Sigmoid colon (tissue), 7 donors: ENCODE measurements around the gene STAC. TPM values are rescaled to one million over a fixed set of nuclear protein-coding genes. Genes with fewer than 3 reads are reported as not detected.
"Not testable (repeated sequence)": the region's sequence is repeated elsewhere in the genome, so short reads cannot be mapped to it uniquely, and the experiment has no call there.

ENCODE experiments used
- DNase-seq: peaks from one replicate; pipeline ENCODE4 v3.0.0-alpha.2; 2019
- H3K27ac ChIP-seq, 4 donors: fragments of 200-600 bp; sonication (generic); one replicate each; pipeline ENCODE4 v1.5.1; 2016 to 2019; ENCODE audit warnings: mild to moderate bottlenecking in 1 of 4
- H3K27me3 ChIP-seq, 3 donors: fragments of 200-600 bp; sonication (generic); one replicate each; pipeline ENCODE4 v1.5.1; 2019; ENCODE audit warnings: mild to moderate bottlenecking in 1 of 3
- H3K36me3 ChIP-seq, 4 donors: fragments of 200-600 bp; sonication (generic); one replicate each; pipeline ENCODE4 v1.5.1; 2016 to 2019
- H3K4me1 ChIP-seq, 4 donors: fragments of 200-600 bp; sonication (generic); one replicate each; pipeline ENCODE4 v1.5.1; 2017 to 2019
- H3K4me3 ChIP-seq, 4 donors: fragments of 200-600 bp; sonication (generic); one replicate each; pipeline ENCODE4 v1.5.1; 2017 to 2019; ENCODE audit warnings: mild to moderate bottlenecking in 2 of 4, moderate library complexity in 1 of 4
- H3K9me3 ChIP-seq, 4 donors: fragments of 200-600 bp in 3 of 4; sonication (generic) in 3 of 4; one replicate each; pipeline versions ENCODE4 v1.5.1 to v1.6.1; 2013 to 2019
- CTCF ChIP-seq, 4 experiments: fragments of 450-650 bp in 3 of 4; fragments of 200-600 bp in 1 of 4; IDR thresholded peaks; one replicate each; pipeline ENCODE4 v1.5.1; 2016 to 2019; ENCODE audit warnings: antibody characterized with exemption in 4 of 4, mild to moderate bottlenecking in 3 of 4, moderate library complexity in 2 of 4
- EP300 ChIP-seq, 4 donors: sonication (generic); formaldehyde crosslinking; IDR thresholded peaks; one replicate each; pipeline ENCODE4 v1.6.1; 2017; ENCODE audit warnings: antibody characterized with exemption in 4 of 4
- POLR2A ChIP-seq, 2 donors: fragments of 450-650 bp; IDR thresholded peaks; one replicate each; pipeline ENCODE4 v1.6.1; 2016; ENCODE audit warnings: antibody characterized with exemption in 2 of 2, mild to moderate bottlenecking in 2 of 2, moderate library complexity in 2 of 2
- POLR2AphosphoS5 ChIP-seq, 4 donors: sonication (generic); formaldehyde crosslinking; IDR thresholded peaks; one replicate each; pipeline ENCODE4 v1.6.1; 2017; ENCODE audit warnings: antibody characterized with exemption in 4 of 4
- WGBS, 2 donors: extraction: QIAGEN DNeasy Blood & Tissue Kit; methylation state at CpG; one replicate each; pipeline ENCODE4 v1.1.7; 2013; 5-methylcytosine and 5-hydroxymethylcytosine counted together
- intact Hi-C: fragments of 100-400 bp; cut with DNase I; formaldehyde crosslinking; loops from one replicate; pipeline ENCODE4 v1.15.1; 2023
- polyA plus RNA-seq, 3 donors: library from polyadenylated mRNA; stranded (reverse); fragments of 200-250 nt; gene quantifications; one replicate each; pipeline ENCODE4 v1.2.3, GENCODE V29; 2013
- total RNA-seq, 4 donors: library from RNA; depleted of rRNA; stranded (reverse); fragments of >200 nt; gene quantifications; one replicate each; pipeline ENCODE4 v1.1.0, GENCODE V29; 2016
- donor health status: healthy with polysubstance abuse.
- donor health status: Bipolar disorder and iron deficiency.
- donor health status: healthy.

STAC gene
- total and polyA plus RNA-seq, 7 donors, result 0.42 to 39.6 (median 17.4) TPM; not detected in 2

DNA sequence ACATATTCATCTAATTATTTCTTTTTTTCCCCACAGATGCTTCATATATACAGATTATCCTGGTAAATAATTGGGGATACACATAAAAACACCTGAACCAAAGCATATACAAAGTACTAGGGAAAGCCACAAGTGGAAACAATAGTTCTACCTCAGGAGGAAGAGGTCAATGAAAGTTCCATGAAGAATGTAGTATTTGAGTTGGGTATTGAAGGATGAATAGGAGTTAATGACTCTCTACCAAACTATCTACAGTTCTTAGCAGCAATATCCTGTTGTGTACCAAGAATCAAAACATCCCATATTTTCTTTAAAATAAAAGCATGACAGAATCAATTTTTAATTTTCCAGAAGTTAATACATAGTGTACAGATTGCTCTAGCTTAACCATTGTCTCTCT is 78.9 kb downstream of the STAC start:
- intact Hi-C loops, result no loop called here

GRCh38 chr3:36461597-36461996 is 81.3 kb downstream of the STAC start:
- whole genome bisulfite sequencing, 2 donors, result 78 to 87% methylated on average over 1 of the region's 1 CpG
- Histone ChIP-seq H3K4me1 (peaks cover 0 to 12% (median 8%) of the 10 kb centered on the region in 4 donors), H3K27ac (no peak overlapping the region), H3K9me3 (peaks cover 0 to 6% (median 2%) of the 10 kb centered on the region in 4 donors), H3K4me3 (no peak overlapping the region), H3K36me3 (no peaks in the 10 kb centered on the region), H3K27me3 (no peaks in the 10 kb centered on the region)
- TF ChIP-seq POLR2AphosphoS5 (IDR thresholded peaks at IDR 0.05) (no peak), CTCF (IDR thresholded peaks at IDR 0.05) (no peak), POLR2A (IDR thresholded peaks at IDR 0.05) (no peak), EP300 (IDR thresholded peaks at IDR 0.05) (no peak)
- intact Hi-C loops, result no loop called here
- no peak for DNase-seq

More for the DNA sequence above, 78.9 kb downstream of the STAC start:
- Histone ChIP-seq H3K4me1 (peaks cover 0 to 21% (median 12%) of the 10 kb centered on the region in 4 donors), H3K36me3 (no peaks in the 10 kb centered on the region), H3K4me3 (no peak overlapping the region), H3K27me3 (no peaks in the 10 kb centered on the region), H3K9me3 (no peaks in the 10 kb centered on the region), H3K27ac (no peak overlapping the region)
- TF ChIP-seq CTCF (IDR thresholded peaks at IDR 0.05) (no peak), POLR2AphosphoS5 (IDR thresholded peaks at IDR 0.05) (no peak), EP300 (IDR thresholded peaks at IDR 0.05) (no peak), POLR2A (IDR thresholded peaks at IDR 0.05) (no peak)
- DNase-seq, result no peak

DNA sequence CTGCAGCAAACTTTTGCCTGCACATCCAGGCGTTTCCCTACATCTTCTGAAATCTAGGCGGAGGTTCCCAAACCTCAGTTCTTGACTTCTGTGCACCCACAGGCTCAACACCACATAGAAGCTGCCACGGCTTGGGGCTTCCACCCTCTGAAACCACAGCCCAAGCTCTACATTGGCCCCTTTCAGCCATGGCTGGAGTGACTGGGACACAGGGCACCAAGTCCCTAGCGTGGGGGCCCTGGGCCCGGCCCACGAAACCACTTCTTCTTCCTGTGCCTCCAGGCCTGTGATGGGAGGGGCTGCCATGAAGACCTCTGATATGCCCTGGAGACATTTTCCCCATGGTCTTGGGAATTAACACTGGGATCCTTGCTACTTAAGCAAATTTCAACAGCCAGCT is 91.7 kb downstream of the STAC start:
- H3K4me1 ChIP-seq, result not testable (repeated sequence)
- whole genome bisulfite sequencing, 2 donors, result 78 to 83% methylated on average over 6 of the region's 6 CpGs

DNA sequence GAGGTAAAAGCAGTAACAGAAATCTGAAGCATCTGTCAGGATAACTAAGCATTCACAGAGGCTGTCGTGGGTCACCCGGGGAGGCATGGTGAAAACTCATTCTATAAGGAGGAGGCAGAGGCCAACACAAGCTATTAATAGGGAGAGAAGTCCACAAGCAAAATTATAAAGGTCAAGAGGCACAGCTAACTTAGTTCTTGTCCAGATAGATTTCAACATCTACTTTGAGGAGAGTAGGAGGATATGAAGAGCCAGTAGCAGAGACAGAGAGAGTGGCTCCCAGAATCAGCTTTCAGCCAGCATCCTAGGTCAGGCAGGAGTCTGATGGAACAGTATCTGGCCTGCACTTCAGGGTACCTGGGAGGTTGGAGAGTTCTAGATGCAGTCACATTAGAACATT is 95.3 kb downstream of the STAC start:
- no peaks in the 10 kb centered on the region for H3K36me3 ChIP-seq
- DNase-seq, result no peak
- H3K27me3 ChIP-seq, result no peaks in the 10 kb centered on the region
- H3K27ac ChIP-seq, result no peak overlapping the region
- TF ChIP-seq CTCF (IDR thresholded peaks at IDR 0.05) (no peak), EP300 (IDR thresholded peaks at IDR 0.05) (no peak)
- intact Hi-C loops, result no loop called here
- 87 to 90% methylated on average over 2 of the region's 2 CpGs for WGBS, 2 donors
- no peaks in the 10 kb centered on the region for H3K4me1 ChIP-seq
- no peaks in the 10 kb centered on the region for H3K9me3 ChIP-seq
- no peak overlapping the region for H3K4me3 ChIP-seq

More for the DNA sequence above, 91.7 kb downstream of the STAC start:
- H3K27ac ChIP-seq, H3K27me3 ChIP-seq, H3K36me3 ChIP-seq, H3K4me3 ChIP-seq, DNase-seq, intact Hi-C loops, H3K9me3 ChIP-seq: not testable (repeated sequence)

DNA sequence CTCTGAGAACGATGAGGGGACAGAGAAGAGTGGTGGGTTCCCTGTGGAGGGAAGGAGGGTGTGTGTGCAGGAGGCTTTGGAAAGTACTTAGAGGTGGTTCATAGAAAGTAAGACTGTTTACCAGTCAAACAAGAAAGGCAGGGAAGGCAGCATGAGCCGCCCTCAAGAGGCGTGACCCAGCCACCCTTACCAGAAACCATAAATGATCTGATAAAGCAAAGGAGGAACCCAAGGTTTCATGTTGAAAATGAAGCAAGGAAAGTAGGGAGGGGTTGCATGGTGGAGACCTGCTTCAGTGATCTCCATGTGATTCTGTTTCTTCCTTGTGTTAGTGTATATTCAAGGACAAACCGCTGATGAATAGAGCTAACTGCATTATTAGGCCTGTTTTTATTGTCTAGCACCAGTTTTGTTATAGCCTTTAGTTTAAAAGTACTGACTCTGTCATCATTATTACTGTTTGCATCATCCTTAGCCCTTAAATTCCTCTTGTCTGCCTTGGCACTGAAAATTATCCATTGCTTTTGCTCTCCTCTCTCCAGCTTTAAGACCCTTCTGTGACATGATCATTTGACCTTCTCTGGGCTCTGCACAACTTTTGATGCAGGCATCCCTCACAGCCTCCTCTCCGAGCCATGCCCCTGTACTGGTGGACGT is 96.1 kb downstream of the STAC start:
- no peak for TF ChIP-seq EP300 (IDR thresholded peaks at IDR 0.05)
- TF ChIP-seq CTCF (IDR thresholded peaks at IDR 0.05), result no peak
- no peak for TF ChIP-seq POLR2A (IDR thresholded peaks at IDR 0.05)
- no peak for TF ChIP-seq POLR2AphosphoS5 (IDR thresholded peaks at IDR 0.05)
- Histone ChIP-seq H3K27me3 (no peaks in the 10 kb centered on the region), H3K4me1 (no peaks in the 10 kb centered on the region), H3K27ac (no peak overlapping the region), H3K9me3 (no peaks in the 10 kb centered on the region), H3K4me3 (no peak overlapping the region), H3K36me3 (no peaks in the 10 kb centered on the region)
- intact Hi-C loops, result no loop called here
- DNase-seq, result no peak
- WGBS, 2 donors, result 48 to 53% methylated on average over 6 of the region's 6 CpGs
